Midbrain (tissue), 1 donor: ENCODE data around the gene CHMP2A.
"Not testable (repeated sequence)": the region's sequence is repeated elsewhere in the genome, so short reads cannot be mapped to it uniquely, and the experiment has no call there.

Experiments used
- DNase-seq: peaks from one replicate; lab custom pipeline; 2025; lab: John Stamatoyannopoulos, UW

The CHMP2A gene

GRCh38 chr19:58555369-58555885 lies 522 bp upstream of the CHMP2A start:
- no peak for DNase-seq

GRCh38 chr19:58553799-58554493 lies 959 bp downstream of the CHMP2A start:
- DNase-seq: no peak

GRCh38 chr19:58552655-58553054 lies 2.2 kb downstream of the CHMP2A start:
- DNase-seq: no peak

DNA sequence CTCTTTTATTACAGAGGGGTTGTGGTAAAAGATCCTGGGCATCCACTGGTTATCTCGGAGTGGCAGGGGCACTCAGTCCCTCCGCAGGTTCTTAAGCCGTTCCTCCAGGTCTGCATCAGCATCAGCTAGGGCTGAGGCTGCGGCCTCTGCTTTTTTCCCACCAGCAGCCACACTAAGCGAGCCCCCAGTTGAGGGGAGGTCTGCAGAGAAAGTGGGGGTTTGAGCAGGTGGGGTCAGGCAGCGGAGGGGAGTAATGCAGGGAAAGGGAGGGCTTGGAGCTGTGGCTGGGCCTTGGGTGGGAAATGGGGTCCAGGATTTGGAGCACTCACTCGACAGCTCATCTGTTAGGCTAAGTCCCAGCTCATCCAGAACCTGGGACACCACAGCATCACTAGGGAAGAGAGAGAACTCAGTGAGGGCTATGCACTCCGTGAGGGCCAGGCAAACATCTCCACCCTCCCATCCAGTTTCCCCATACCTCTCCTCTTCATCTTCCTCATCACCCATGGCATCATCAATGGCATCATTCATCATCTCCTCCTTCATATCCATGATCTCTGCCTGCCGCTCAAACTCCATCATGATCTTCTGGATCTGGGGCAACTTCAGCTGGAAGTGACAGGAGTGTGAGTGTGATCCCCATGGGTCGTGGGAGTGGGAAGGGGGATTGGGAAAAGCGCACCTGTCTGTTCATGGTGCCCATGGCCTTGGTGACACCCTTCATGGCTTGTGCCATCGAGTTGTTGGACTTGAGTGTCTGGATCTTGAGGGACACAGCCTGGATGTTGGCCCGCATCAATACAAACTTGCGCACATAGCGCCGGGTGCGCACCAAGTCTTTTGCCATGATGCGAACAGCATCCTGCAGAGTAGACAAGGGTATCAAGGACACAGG lies 3.1 kb downstream of the CHMP2A start:
- DNase-seq: no peak

GRCh38 chr19:58551123-58551497 lies 3.8 kb downstream of the CHMP2A start:
- no peak for DNase-seq

- no peak for DNase-seq
These were observed 4.4 kb downstream of the CHMP2A start for GRCh38 chr19:58550362-58551122.

DNA sequence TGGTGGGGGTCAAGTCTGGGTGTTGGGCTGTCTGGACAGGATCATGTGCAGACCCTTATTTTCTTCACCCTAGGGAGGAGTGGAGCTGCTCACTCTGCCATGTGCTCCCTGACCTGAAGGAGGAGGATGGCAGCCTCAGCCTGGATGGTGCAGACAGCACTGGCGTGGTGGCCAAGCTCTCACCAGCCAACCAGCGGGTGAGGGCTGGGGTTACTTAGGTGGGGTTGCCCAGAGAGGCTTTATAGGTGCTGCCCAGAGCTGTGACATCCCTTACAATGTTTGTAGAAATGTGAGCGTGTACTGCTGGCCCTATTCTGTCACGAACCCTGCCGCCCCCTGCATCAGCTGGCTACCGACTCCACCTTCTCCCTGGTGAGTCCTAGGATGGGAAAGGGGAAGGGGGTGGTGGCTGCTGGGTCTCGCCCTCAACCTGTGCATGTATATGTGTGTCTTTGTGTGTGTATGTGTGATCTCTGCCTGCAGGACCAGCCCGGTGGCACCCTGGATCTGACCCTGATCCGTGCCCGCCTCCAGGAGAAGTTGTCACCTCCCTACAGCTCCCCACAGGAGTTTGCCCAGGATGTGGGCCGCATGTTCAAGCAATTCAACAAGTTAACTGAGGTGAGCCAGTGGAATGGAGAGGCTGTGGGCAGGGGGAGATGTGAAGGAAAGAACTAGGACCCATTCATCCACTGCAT lies 5.1 kb downstream of the CHMP2A start:
- no peak for DNase-seq

GRCh38 chr19:58548859-58549663 lies 5.8 kb downstream of the CHMP2A start:
- no peak for DNase-seq

DNA sequence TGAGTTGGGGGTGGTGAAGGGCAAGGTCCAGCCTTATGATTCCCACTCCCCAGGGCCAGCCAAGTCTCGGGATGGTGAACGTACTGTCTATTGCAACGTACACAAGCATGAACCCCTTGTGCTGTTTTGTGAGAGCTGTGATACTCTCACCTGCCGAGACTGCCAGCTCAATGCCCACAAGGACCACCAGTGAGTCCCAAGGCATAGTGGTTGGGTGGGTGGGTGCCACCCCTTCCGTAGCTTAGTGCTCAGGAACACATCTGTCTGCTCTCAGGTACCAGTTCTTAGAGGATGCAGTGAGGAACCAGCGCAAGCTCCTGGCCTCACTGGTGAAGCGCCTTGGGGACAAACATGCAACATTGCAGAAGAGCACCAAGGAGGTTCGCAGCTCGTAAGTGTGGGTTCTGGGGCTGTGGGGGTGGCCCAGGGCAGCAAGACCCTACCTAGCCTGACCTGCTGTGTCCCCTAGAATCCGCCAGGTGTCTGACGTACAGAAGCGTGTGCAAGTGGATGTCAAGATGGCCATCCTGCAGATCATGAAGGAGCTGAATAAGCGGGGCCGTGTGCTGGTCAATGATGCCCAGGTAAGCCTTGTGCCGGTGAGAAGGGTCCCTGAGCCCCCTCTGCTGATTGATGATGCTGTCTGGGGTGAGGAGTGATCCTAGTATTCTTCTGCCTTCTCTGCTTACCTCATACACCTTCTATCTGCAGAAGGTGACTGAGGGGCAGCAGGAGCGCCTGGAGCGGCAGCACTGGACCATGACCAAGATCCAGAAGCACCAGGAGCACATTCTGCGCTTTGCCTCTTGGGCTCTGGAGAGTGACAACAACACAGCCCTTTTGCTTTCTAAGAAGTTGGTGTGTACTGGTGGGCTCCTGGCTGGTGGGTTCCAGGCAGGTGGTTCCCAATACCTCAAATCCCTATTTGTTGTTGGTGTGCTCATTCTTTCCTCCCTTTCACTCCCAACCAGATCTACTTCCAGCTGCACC lies 7.3 kb downstream of the CHMP2A start:
- no peak for DNase-seq

GRCh38 chr19:58546019-58546530 lies 8.8 kb downstream of the CHMP2A start:
- DNase-seq: no peak

DNA sequence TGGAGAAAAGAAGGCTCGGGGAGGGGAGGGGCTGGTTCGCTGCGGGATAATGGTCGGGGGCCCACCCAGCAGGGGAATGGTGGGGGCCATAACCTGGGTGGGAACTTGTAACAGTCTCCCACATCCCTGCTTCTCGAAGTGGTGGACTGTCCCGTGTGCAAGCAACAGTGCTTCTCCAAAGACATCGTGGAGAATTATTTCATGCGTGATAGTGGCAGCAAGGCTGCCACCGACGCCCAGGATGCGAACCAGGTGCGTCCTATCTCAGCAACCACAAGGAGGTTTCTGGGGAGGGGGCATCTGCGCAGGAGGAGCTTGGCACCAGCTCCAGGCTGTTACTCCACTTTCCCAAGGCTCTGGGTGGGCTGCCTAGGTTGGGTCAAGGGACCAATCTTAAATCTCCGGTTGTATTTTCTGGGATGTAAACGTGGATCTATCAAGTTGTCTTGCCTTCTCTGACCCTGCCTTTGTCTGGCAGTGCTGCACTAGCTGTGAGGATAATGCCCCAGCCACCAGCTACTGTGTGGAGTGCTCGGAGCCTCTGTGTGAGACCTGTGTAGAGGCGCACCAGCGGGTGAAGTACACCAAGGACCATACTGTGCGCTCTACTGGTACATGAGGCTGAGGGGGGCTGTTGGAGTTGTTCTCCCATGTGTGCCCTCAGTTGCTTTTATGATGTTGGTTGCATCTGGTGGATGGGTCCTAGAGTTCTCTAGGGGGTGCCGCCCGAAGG lies 9.5 kb downstream of the CHMP2A start:
- DNase-seq: no peak

GRCh38 chr19:58544591-58545285 lies 10.2 kb downstream of the CHMP2A start:
- no peak for DNase-seq

DNA sequence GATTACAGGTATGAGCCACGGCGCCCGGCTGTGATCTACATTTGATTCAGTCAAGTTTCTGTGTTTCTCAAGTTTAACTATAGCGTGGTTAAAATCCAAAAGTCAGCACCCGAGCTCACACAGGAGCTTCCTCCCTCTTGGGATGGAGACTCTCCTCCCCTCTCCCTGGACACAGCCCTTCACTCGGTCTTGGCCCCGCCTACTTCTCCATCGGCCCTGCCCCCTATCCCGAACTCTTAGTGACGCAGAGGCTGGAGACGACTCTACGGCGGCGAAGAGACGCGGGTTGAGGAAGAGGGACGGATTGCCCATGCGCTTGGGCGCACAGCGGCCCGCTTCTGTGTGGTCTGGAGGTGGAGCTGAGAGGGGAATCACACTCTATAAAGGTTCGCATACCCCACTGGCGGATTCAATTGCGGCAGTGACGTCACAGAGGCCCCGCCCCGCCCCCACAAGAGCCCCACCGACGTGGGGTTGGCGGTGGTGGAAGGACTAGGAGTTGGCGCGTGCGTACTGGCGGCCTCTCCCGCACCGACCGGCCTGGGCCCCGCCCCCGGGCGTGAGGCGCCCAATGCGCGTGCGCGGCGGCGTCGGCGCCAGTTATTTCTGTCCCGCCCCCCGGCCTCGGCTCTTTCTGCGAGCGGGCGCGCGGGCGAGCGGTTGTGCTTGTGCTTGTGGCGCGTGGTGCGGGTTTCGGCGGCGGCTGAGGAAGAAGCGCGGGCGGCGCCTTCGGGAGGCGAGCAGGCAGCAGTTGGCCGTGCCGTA lies 10.9 kb downstream of the CHMP2A start, which contains the start of gene TRIM28:
TSS of gene TRIM28 (plus strand) at position 239 of the 765 bp plus-strand sequence. CDS start 694 bp downstream, outside the sequence.
- no peak for DNase-seq

- not testable (repeated sequence) for DNase-seq
These were observed 12.1 kb downstream of the CHMP2A start for GRCh38 chr19:58542641-58543372.

GRCh38 chr19:58539169-58539559 lies 15.7 kb downstream of the CHMP2A start:
- not testable (repeated sequence) for DNase-seq
